ENCODE data around the gene C11orf65.
"Not testable (repeated sequence)": the region's sequence is repeated elsewhere in the genome, so short reads cannot be mapped to it uniquely, and the experiment has no call there.

Gene C11orf65

DNA sequence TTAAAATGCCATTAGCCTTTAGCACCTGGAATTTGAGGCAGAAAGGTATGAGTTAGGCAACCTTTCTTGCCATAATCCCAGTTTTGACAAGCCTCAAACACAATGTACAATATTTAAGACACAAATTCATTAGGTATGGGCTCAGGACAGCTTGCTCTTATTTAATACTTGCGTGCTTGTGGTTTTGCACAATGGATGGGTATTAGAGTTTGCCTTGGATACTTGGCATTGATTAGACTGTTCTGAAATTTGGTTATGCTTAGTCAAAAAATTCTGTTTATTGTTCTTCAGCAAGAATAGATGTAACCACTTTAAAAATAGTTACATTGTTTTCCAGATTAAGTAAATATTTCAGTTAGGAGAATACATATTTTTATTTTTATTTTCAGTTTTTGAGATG, 5.4 kb upstream of the C11orf65 start:
- no peak for DNase-seq (ENCODE audit: low read depth)

GRCh38 chr11:108468478-108468864, 1.1 kb upstream of the C11orf65 start:
- DNase-seq (ENCODE audit: low read depth), result no peak

DNA sequence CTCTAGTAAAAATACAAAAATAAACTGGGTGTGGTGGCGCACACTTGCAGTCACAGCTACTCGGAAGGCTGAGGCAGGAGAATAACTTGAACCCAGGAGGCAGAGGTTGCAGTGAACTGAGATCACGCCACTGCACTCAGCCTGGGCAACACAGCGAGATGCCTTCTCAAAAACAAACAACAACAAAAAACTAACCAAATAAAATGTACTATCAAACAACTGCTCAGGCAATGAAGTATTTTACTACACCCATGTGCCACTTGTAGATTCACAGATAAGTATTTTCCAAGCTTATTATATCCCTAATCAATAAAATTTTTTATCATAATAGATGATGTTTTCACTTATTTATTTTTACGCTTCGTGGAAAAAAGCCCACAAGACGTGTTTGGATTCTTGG, 924 bp downstream of the C11orf65 start:
- no peak for DNase-seq (ENCODE audit: low read depth)

DNA sequence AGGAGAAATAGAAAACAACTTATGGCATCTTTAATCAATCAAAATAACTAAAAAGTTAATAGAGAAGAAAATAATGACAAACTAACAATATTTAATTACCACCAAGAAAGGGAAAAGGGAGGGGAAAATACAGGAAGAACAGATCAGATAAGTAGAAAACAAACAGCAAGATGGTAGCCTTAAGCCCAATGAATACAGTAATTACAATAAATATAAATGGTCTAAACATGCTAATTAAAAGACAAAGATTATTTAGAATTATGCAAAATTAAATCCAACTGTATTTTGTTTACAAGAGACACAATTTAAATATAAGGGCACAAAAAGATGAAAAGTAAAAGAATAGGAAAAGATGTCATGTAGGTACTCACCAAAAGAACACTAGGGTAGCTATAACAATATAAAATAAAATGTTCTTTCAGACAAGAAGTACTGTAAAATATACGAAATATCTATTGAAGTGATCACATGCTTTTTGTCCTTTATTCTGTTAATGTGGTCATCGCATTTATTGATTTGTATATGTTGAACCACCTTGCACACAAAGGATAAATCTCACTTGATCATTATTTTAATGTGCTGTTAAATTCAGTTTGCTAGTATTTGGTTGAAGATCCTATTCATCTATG, 14.0 kb downstream of the C11orf65 start:
- no peak for DNase-seq (ENCODE audit: low read depth)

DNA sequence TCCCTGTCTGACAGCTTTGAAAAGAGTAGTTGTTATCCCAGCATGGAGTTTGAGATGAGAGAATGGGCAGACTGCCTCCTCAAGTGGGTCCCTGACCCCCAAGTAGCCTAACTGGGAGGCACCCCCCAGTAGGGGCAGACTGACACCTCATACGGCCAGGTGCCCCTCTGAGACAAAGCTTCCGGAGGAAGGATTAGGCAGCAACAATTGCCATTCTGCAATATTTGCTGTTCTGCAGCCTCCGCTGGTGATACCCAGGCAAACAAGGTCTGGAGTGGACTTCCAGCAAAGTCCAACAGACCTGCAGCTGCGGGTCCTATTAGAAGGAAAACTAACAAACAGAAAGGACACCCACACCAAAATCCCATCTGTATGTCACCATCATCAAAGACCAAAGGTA, 25.9 kb downstream of the C11orf65 start:
- not testable (repeated sequence) for DNase-seq (ENCODE audit: low read depth)

DNA sequence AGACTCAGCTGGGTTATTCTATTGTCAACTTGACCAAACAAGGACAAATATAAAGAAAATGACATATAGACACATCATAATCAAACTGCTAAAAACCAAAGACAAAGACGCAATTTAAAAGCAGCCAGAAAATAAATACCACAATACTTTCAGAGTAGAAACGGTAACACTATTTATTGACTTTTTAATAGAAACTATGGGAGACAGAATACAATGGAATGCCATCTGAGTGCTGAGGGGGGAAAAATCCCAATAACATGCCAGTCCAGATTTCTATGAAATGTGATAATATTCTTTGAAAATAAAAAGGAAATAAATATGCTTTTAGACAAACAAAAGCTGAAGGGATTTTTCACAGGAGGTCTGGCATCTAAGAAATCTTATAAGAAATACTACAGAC, 30.7 kb downstream of the C11orf65 start:
- no peak for DNase-seq (ENCODE audit: low read depth)

DNA sequence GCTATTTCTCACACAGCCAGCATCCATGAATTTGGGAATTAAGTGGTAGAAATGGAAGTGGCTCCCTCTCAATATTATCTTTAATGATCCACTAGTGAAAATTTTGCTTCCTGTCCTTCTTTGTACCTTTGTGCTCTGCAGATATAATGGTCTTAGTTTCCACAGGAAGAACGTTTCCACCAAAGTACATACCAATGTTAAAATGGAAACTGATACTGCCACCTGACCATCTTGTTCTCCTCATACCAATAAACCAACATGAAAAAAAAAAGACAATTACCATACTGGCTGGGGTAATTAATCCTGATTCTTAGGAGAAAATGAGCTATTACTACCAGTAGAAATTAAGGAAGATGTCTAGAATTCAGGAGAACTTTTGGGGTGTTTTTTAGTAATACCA, 32.3 kb downstream of the C11orf65 start:
- no peak for DNase-seq (ENCODE audit: low read depth)

GRCh38 chr11:108432783-108433182, 34.5 kb downstream of the C11orf65 start:
- DNase-seq (ENCODE audit: low read depth), result no peak

- DNase-seq (ENCODE audit: low read depth), result no peak
Observed at GRCh38 chr11:108431997-108432396, 35.3 kb downstream of the C11orf65 start.

GRCh38 chr11:108431370-108431769, 36.0 kb downstream of the C11orf65 start:
- no peak for DNase-seq (ENCODE audit: low read depth)

DNA sequence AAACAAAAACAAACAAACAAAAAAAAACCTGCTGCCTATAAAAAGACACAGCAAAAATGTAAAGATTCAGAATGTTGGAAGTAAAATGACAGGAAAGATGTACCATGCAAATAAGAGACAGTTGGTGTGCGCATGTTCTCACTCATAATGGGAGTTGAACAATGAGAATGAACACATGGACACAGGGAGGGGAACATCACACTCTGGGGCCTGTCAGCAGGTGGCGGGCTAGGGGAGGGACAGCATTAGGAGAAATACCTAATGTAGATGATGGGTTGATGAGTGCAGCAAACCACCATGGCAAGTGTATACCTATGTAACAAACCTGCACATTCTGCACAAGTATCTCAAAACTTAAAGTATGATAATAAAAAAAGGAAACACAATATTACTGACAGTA, 49.8 kb downstream of the C11orf65 start:
- not testable (repeated sequence) for DNase-seq (ENCODE audit: low read depth)

GRCh38 chr11:108414958-108415357, 52.4 kb downstream of the C11orf65 start:
- DNase-seq (ENCODE audit: low read depth), result no peak

GRCh38 chr11:108405706-108406105, 61.6 kb downstream of the C11orf65 start:
- DNase-seq (ENCODE audit: low read depth), result no peak

DNA sequence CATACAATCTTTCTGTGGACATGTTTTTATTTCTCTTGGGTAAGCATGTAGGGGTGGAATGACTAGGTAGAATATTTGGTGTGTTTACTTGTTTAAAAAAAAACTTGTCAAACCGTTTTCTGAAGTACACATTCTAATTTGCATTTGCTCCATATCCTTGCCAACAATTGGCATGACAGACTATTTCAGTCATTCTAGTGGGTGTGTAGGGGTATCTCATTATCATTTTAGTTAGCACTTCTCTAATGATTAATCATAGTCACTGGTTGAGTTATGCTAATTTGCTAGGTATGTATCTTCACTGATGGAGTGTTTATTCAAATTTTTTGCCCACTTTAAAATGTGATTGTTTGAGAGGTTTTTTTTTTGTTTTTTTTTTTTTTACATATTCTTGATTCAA, 64.3 kb downstream of the C11orf65 start:
- DNase-seq (ENCODE audit: low read depth), result no peak

- DNase-seq (ENCODE audit: low read depth), result no peak
Observed at GRCh38 chr11:108402241-108402640, 65.1 kb downstream of the C11orf65 start.

DNA sequence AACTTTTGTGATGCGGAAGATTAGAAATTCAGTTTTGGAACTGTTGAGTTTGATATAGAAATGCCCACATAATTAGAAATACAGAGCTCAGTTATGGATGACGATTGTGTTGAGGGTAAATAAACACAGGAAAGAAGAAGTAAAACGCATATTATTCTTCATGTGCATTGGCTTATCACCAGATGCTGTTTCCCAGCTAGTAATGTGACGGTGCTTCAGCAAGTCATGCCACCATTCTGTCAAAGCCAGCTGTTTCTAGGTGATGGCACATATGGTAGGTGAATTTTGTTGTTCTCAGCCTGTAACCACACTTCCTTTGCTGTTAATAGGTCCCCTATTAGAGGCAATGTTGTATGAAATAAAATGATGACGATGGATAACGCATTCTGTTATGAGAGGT, 68.9 kb downstream of the C11orf65 start:
- no peak for DNase-seq (ENCODE audit: low read depth)

- DNase-seq (ENCODE audit: low read depth), result not testable (repeated sequence)
Observed at GRCh38 chr11:108396672-108397071, 70.7 kb downstream of the C11orf65 start.

DNA sequence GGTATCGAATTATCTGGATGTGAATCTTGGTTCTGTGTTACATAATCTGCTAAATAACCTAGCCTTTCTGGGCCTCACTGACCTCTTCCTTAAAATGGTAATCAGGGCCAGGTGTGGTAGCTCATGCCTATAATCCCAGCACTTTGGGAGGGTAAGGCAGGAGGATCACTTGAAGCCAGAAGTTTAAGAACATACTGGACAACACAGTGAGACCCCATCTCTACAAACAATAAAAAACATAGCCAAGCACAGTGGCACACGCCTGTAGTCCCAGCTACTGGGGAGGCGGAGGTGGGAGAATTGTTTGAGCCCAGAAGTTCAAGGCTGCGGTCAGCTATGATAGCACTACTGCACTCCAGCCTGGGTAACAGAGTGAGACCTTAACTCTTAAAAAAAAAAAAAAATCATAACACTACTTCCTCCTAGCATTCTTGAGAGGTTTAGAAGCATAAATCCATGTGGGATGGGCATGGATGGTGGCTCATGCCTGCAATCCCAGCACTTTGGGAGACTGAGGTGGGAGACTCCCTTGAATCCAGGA, 72.5 kb downstream of the C11orf65 start:
- DNase-seq (ENCODE audit: low read depth), result no peak

DNA sequence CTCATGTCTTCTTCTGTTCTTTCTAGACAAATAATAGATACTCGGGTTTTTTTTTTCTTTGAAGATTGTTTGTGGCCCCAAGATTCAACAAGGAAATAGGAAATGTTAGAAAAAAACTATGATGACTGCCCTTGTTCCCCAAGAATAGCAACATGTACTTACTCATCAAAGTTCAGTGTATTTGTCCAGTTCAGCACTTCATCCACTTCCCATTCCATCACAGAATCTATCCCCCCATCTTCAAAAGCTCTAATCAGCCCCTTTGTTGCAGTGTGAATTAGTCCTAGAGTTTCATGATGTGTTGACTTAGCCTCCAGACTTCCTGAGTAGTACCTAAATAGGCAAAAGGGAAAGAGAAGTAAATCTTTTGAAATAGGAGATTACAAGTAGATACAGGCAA, 74.3 kb downstream of the C11orf65 start:
- DNase-seq (ENCODE audit: low read depth), result no peak

GRCh38 chr11:108392353-108392752, 75.0 kb downstream of the C11orf65 start:
- no peak for DNase-seq (ENCODE audit: low read depth)

DNA sequence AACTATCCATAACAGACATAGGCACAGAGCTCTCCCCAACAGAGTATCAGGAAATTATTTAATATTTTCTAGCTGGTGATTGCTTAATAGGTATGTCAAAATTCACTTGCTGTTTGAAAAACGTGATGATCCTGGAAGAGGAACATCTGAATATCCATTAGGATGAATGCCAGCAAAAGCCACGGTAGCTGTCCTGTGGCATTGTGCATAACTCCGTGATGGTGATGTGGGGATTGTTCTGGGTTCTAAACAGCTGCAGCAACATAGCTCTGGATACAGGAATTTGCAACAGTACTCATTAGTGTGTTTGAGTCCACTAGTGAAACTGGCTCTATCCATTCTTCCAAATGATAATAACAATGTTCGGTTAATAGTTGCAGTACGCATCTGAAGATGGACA, 78.8 kb downstream of the C11orf65 start:
- no peak for DNase-seq (ENCODE audit: low read depth)

DNA sequence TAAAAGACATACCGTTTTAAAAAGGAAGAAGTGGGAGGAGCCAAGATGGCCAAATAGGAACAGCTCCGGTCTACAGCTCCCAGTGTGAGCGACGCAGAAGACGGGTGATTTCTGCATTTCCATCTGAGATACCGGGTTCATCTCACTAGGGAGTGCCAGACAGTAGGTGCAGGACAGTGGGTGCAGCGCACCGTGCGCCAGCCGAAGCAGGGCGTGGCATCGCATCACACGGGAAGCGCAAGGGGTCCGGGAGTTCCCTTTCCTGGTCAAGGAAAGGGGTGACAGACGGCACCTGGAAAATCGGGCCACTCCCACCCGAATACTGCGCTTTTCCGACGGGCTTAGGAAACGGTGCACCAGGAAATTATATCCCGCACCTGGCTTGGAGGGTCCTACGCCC, 93.8 kb downstream of the C11orf65 start:
- not testable (repeated sequence) for DNase-seq (ENCODE audit: low read depth)

DNA sequence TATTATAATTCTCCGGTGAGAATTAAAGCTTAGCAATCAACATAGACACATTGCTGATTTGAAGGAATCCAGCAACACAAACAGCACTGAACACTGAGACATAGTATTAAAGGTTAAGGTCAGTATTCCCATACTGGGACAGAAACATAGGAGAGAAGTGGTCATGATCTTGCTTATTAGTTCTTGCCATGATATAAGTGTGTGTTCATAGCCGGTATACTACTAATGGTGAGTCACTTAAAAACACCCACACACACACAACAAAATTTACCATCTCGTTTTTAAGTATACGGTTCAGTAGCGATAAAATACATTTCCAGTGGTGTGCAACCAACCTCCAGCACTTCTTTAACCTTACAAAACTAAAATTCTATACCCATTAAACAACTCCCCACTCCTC, 96.3 kb downstream of the C11orf65 start:
- DNase-seq (ENCODE audit: low read depth), result no peak

GRCh38 chr11:108370315-108370714, 97.0 kb downstream of the C11orf65 start:
- no peak for DNase-seq (ENCODE audit: low read depth)

Measured in activated gamma-delta T cell treated with anti-CD3 and anti-CD28 coated beads, Interleukin-2, amount 50 U/mL, for 16 hours (primary cell).